PC-3 (cell line): ENCODE results near the gene TIMM17B. TPM values are rescaled to one million over a fixed set of nuclear protein-coding genes. Genes with fewer than 3 reads are reported as not detected.

Experiments
- ATAC-seq: fragments of 200-7000 bp; cut with Tn5 transposase; 2 replicates; pipeline ENCODE4 v1.9.1; 2020; ENCODE audit warnings: mild to moderate bottlenecking, moderate library complexity
- BruUV-seq: library from RNA; stranded (reverse); fragments of 400-500 nt; replicated peaks from 2 replicates; lab custom pipeline; 2021; lab: Mats Ljungman, UMichigan
- CTCF ChIA-PET: fragments of 300-600 bp; sonication (Branson Sonifier 250); formaldehyde crosslinking; loops from one replicate; lab custom pipeline; 2022; ENCODE audit warnings: antibody characterized with exemption; lab: Charles Lee
- POLR2A ChIA-PET: fragments of 300-600 bp; sonication (Branson Sonifier 250); formaldehyde crosslinking; loops from one replicate; lab custom pipeline; 2022; ENCODE audit warnings: antibody characterized with exemption; ENCODE audit not compliant: unreplicated experiment; lab: Charles Lee
- DNase-seq: peaks from one replicate; pipeline ENCODE4 v3.0.0-alpha.2; 2015
- H2AFZ ChIP-seq: fragments of 300-600 bp; sonication (generic); 2 replicates; pipeline ENCODE4 v1.6.0; 2016; ENCODE audit warnings: antibody characterized with exemption, low read length
- H3F3A ChIP-seq: fragments of 300-600 bp; sonication (generic); one replicate; pipeline ENCODE4 v1.6.0; 2017; ENCODE audit warnings: antibody characterized with exemption, low read length, control low read depth, mild to moderate bottlenecking; ENCODE audit not compliant: unreplicated experiment
- H3K27ac ChIP-seq: fragments of 300-600 bp; sonication (generic); 2 replicates; pipeline ENCODE4 v1.5.1; 2016; ENCODE audit warnings: mild to moderate bottlenecking, low read length
- H3K27me3 ChIP-seq: fragments of 300-600 bp; sonication (generic); 2 replicates; pipeline ENCODE4 v1.6.1; 2016; ENCODE audit warnings: low read length, mixed read lengths
- H3K36me3 ChIP-seq: fragments of 300-600 bp; sonication (generic); 2 replicates; pipeline ENCODE4 v1.6.1; 2016; ENCODE audit warnings: low read depth, mixed run types, low read length, mixed read lengths
- H3K4me1 ChIP-seq: fragments of 300-600 bp; sonication (generic); 2 replicates; pipeline ENCODE4 v1.5.1; 2016; ENCODE audit warnings: low read length; ENCODE audit not compliant: insufficient read depth
- H3K4me2 ChIP-seq: fragments of 300-600 bp; sonication (generic); 2 replicates; pipeline ENCODE4 v1.6.0; 2016; ENCODE audit warnings: low read length
- H3K4me3 ChIP-seq: fragments of 300-600 bp; sonication (generic); 2 replicates; pipeline ENCODE4 v1.5.1; 2016; ENCODE audit warnings: mild to moderate bottlenecking, low read length, mixed read lengths
- H3K79me2 ChIP-seq: fragments of 300-600 bp; sonication (generic); 2 replicates; pipeline ENCODE4 v1.6.1; 2017; ENCODE audit warnings: low read length, mixed read lengths
- H3K9ac ChIP-seq: fragments of 300-600 bp; sonication (generic); 2 replicates; pipeline ENCODE4 v1.6.0; 2016; ENCODE audit warnings: mild to moderate bottlenecking, low read length
- H3K9me2 ChIP-seq: fragments of 300-600 bp; sonication (generic); replicated peaks from 2 replicates; pipeline ENCODE4 v1.6.1; 2016; ENCODE audit warnings: mixed run types, low read length, mixed read lengths
- H3K9me3 ChIP-seq: fragments of 300-600 bp; sonication (generic); 2 replicates; pipeline ENCODE4 v1.6.1; 2016; ENCODE audit warnings: low read length, mixed read lengths
- H4K20me1 ChIP-seq: fragments of 300-600 bp; sonication (generic); 2 replicates; pipeline ENCODE4 v1.6.1; 2016; ENCODE audit warnings: low read length, mixed read lengths
- EZH2 ChIP-seq: fragments of 300-600 bp; sonication (generic); IDR thresholded peaks from one replicate; pipeline ENCODE4 v1.6.1; 2017; ENCODE audit warnings: antibody characterized with exemption, mild to moderate bottlenecking, low read length; ENCODE audit not compliant: unreplicated experiment
- EZH2phosphoT487 ChIP-seq: fragments of 300-600 bp; sonication (generic); IDR thresholded peaks from 2 replicates; pipeline ENCODE4 v1.6.1; 2018; ENCODE audit warnings: mild to moderate bottlenecking, antibody characterized with exemption, low read length, borderline replicate concordance
- intact Hi-C: fragments of 100-400 bp; cut with micrococcal nuclease; formaldehyde crosslinking; loops from 2 replicates; pipeline ENCODE4 v1.9.0; 2023
- total RNA-seq: library from RNA; depleted of rRNA; stranded (reverse); fragments of >200 nt; gene quantifications from 2 replicates; pipeline ENCODE4 v1.2.3, GENCODE V29; 2014
- TF ChIP-seq, protein P1 (sequence below): fragments of 300-600 bp; sonication (generic); conservative IDR thresholded peaks from 2 replicates; pipeline ENCODE4 v1.5.1; 2017; ENCODE audit warnings: antibody characterized with exemption, low read depth, mild to moderate bottlenecking, low read length

The TIMM17B gene
- total RNA-seq, 1 experiment from 2014 or later, result 101 TPM

DNA sequence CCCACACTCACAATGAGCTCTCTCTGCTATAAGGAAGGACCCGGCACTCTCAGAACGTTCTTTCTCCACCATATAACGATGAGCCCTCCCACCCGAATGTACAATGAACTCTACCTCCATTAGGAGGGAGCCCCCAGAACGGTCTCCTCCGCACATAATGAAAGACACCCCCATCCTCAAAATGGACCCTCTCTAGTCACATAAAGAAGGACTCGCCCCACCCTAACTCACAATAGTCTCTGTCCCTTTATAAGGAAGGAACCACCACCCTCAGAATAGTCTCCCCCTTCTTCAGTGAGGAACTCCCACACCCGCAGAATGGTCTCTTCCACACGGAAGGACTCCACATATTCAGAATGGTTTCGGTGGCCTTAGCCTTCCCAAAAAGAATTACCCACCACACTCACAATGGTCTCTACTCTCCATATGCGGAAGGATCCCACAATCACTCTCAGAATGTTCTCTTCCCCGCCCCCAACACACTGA lies 13.4 kb upstream of the TIMM17B start:
- ChIA-PET CTCF (no interaction called here), POLR2A (interaction anchor here (0.8 kb wide), 1 partner anchor 174 kb away, joined by 5 read pairs; no protein-coding TSS in a partner anchor)
- H3K27me3 ChIP-seq, result no peaks in the 10 kb centered on the region
- H3K4me3 ChIP-seq, result peak overlapping the region; percentile 85
- DNase-seq, result no peak
- peaks cover 42% of the 10 kb centered on the region for H3K79me2 ChIP-seq
- no peaks in the 10 kb centered on the region for H4K20me1 ChIP-seq
- ATAC-seq, result no peak
- no peaks in the 10 kb centered on the region for H3F3A ChIP-seq
- no peaks in the 10 kb centered on the region for H3K9me2 ChIP-seq
- intact Hi-C loops, result loop anchor here (2.0 to 5.0 kb wide), 2 partner anchors 14 to 109 kb away; partner anchors contain the start of genes HDAC6, PQBP1 and TIMM17B
- peaks cover 11% of the 10 kb centered on the region; the same call in 1 of the 2 replicates for H3K36me3 ChIP-seq
- H2AFZ ChIP-seq, result peak overlapping the region; percentile 93
- peak overlapping the region; percentile 91 for H3K27ac ChIP-seq
- TF ChIP-seq EZH2 (no peak), EZH2phosphoT487 (no peak)
- TF ChIP-seq, protein P1, sequence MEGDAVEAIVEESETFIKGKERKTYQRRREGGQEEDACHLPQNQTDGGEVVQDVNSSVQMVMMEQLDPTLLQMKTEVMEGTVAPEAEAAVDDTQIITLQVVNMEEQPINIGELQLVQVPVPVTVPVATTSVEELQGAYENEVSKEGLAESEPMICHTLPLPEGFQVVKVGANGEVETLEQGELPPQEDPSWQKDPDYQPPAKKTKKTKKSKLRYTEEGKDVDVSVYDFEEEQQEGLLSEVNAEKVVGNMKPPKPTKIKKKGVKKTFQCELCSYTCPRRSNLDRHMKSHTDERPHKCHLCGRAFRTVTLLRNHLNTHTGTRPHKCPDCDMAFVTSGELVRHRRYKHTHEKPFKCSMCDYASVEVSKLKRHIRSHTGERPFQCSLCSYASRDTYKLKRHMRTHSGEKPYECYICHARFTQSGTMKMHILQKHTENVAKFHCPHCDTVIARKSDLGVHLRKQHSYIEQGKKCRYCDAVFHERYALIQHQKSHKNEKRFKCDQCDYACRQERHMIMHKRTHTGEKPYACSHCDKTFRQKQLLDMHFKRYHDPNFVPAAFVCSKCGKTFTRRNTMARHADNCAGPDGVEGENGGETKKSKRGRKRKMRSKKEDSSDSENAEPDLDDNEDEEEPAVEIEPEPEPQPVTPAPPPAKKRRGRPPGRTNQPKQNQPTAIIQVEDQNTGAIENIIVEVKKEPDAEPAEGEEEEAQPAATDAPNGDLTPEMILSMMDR, result no peak
- H3K9me3 ChIP-seq, result no peaks in the 10 kb centered on the region
- no TSS peak for BruUV-seq
- peaks cover 16% of the 10 kb centered on the region for H3K4me1 ChIP-seq
- peak overlapping the region; percentile 95 for H3K4me2 ChIP-seq
- peak overlapping the region; percentile 94 for H3K9ac ChIP-seq

DNA sequence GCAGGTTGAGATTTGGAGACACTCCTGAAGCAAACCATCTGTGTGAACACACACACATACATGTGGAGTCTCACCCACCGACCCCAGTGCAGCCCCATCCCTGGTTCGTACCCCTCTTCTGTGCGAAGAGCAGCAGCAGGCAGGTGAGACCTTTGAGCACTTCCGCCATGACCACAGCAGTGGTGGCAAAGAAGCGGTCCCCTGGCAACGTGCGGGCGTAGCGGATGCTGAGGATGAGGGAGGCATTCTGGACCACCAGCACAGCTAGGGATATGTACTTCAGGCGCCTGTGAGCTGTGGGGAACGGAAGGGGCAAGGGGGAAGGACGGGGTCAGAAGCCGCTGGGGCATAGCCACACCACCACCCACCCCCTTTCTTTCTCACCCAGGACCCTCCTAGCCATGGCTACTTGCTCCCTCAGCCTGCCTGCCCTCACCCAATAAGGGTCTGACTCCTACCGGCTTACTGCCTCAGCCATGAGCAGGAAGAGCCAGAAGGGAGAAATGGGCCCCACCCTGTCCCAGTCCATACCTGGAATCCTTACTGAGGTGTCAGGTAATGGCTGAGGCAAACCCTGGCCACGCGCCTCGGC lies 12.2 kb upstream of the TIMM17B start:
- H3K4me1 ChIP-seq, result peaks cover 16% of the 10 kb centered on the region
- intact Hi-C loops, result loop anchor here (2.0 to 5.0 kb wide), 2 partner anchors 13 to 107 kb away; partner anchors contain the start of genes HDAC6, PQBP1 and TIMM17B
- H3F3A ChIP-seq, result no peaks in the 10 kb centered on the region
- no peaks in the 10 kb centered on the region for H4K20me1 ChIP-seq
- no peak for TF ChIP-seq EZH2phosphoT487
- TF ChIP-seq, protein P1, result no peak
- TF ChIP-seq EZH2, result no peak
- no peak for ATAC-seq
- H3K9me2 ChIP-seq, result no peaks in the 10 kb centered on the region
- peaks cover 2% of the 10 kb centered on the region; the same call in 1 of the 2 replicates for H3K36me3 ChIP-seq
- H3K9me3 ChIP-seq, result no peaks in the 10 kb centered on the region
- no peak overlapping the region for H3K27ac ChIP-seq
- H3K4me3 ChIP-seq, result peak overlapping the region; percentile 85; the same call in 1 of the 2 replicates
- no peak for DNase-seq
- BruUV-seq, result no TSS peak
- ChIA-PET CTCF (no interaction called here), POLR2A (no interaction called here)
- no peaks in the 10 kb centered on the region for H3K27me3 ChIP-seq
- no peak overlapping the region for H2AFZ ChIP-seq
- H3K4me2 ChIP-seq, result peak overlapping the region; percentile 95
- H3K79me2 ChIP-seq, result peaks cover 32% of the 10 kb centered on the region
- H3K9ac ChIP-seq, result no peak overlapping the region

DNA sequence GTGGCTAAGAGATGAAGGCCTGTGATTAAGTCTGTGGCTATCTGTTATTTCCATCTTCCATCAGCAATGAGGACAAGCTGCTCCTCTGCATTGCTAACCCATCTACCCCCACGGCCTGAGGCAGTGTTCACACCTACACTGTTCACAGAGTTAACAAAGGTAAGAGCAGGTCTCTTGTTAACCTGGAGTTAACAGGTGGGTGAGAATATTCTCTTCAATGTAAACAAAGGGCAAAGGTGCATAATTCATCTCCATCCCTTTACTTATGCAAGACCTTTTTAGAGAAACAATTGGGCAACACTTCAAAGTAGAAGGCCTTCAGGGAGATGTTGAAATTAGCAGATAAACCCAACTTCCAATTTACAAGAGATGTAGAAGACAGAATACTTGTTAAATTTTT lies 11.0 kb upstream of the TIMM17B start:
- Histone ChIP-seq H3K79me2 (peaks cover 32% of the 10 kb centered on the region), H3K9me3 (no peaks in the 10 kb centered on the region), H3K9me2 (no peaks in the 10 kb centered on the region), H3F3A (no peaks in the 10 kb centered on the region), H3K27me3 (no peaks in the 10 kb centered on the region), H3K4me3 (no peak overlapping the region), H3K4me1 (peaks cover 16% of the 10 kb centered on the region), H3K9ac (no peak overlapping the region), H3K27ac (no peak overlapping the region), H4K20me1 (no peaks in the 10 kb centered on the region), H3K4me2 (no peak overlapping the region), H2AFZ (no peak overlapping the region), H3K36me3 (no peaks in the 10 kb centered on the region; the same call in 1 of the 2 replicates)
- POLR2A ChIA-PET, result interaction anchor here (0.5 kb wide), 1 partner anchor 107 kb away, joined by 3 read pairs; no protein-coding TSS in a partner anchor
- TF ChIP-seq EZH2phosphoT487 (no peak), EZH2 (no peak)
- TF ChIP-seq, protein P1, result no peak
- BruUV-seq, result no TSS peak
- intact Hi-C loops, result no loop called here
- no peak for DNase-seq
- ATAC-seq, result no peak
- CTCF ChIA-PET, result no interaction called here
